NB4 (cell line): ENCODE measurements around the gene GPRC5B.

Experiments
- MYC ChIP-seq: IDR thresholded peaks from 2 replicates; pipeline ENCODE4 v1.6.1; 2011; ENCODE audit warnings: low read depth, low read length
- POLR2A ChIP-seq: IDR thresholded peaks from 2 replicates; pipeline ENCODE4 v1.6.1; 2011; ENCODE audit warnings: mild to moderate bottlenecking; ENCODE audit not compliant: insufficient read length; ENCODE audit errors: extremely low read depth
- TF ChIP-seq, protein P1 (sequence below): IDR thresholded peaks from one replicate; pipeline ENCODE4 v1.5.1; 2012; ENCODE audit warnings: low read depth, low read length
- TF ChIP-seq, protein P2 (sequence below): IDR thresholded peaks from 2 replicates; pipeline ENCODE4 v1.6.1; 2011; ENCODE audit warnings: low read depth, low read length

DNA sequence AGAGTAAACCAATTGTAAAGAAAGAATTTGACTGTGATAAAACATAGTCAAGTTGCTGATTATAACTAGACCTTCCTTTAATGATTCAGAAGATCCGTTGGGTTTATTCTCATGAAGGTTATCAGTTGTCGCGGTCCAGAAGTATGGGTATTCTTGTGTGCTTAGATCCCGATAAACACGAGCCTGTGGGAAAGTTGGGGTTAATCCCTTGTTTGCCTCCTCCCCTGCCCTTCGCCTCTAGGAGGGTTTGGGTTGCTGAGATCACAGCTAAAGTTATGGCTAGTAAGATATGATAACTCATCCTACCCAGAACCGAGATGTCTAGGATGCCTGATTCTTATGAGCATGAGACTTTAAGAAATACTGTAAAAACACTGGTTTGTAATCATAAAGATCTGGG, 66.8 kb downstream of the GPRC5B start:
- TF ChIP-seq POLR2A (no peak), MYC (no peak)
- TF ChIP-seq, protein P1, sequence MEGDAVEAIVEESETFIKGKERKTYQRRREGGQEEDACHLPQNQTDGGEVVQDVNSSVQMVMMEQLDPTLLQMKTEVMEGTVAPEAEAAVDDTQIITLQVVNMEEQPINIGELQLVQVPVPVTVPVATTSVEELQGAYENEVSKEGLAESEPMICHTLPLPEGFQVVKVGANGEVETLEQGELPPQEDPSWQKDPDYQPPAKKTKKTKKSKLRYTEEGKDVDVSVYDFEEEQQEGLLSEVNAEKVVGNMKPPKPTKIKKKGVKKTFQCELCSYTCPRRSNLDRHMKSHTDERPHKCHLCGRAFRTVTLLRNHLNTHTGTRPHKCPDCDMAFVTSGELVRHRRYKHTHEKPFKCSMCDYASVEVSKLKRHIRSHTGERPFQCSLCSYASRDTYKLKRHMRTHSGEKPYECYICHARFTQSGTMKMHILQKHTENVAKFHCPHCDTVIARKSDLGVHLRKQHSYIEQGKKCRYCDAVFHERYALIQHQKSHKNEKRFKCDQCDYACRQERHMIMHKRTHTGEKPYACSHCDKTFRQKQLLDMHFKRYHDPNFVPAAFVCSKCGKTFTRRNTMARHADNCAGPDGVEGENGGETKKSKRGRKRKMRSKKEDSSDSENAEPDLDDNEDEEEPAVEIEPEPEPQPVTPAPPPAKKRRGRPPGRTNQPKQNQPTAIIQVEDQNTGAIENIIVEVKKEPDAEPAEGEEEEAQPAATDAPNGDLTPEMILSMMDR: no peak
- TF ChIP-seq, protein P2, sequence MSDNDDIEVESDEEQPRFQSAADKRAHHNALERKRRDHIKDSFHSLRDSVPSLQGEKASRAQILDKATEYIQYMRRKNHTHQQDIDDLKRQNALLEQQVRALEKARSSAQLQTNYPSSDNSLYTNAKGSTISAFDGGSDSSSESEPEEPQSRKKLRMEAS: no peak
